SH-SY5Y (cell line): Measurements from ENCODE around the gene SKIC8.

ENCODE experiments used
- GATA2 ChIP-seq: IDR thresholded peaks from 2 replicates; pipeline ENCODE4 v1.6.1; 2011; ENCODE audit warnings: mild to moderate bottlenecking, low read depth, low read length
- GATA3 ChIP-seq: IDR thresholded peaks from 2 replicates; pipeline ENCODE4 v1.6.1; 2011; ENCODE audit warnings: low read depth, mild to moderate bottlenecking, low read length, moderate library complexity

DNA sequence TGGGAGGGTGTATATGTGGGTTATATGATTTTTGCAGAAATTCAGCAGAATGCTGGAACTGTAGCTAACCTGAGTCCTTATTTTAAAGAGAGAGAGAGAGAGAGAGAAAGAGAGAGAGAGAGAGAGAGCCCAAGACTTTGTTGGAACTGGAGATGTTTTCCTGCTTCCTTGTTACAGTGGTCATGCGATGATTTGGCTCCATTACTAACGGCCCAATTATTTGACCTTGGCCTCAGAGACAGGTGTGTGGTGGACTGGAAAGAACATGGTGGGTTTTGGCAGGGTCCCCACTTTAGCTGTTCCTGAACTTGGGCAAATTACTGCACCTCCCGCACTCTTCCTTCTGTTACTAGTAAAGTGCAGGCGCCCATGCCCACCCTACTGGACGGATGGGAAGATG is 50.3 kb downstream of the SKIC8 start:
- TF ChIP-seq GATA2 (no peak), GATA3 (no peak)
